ENCODE measurements around the gene PIGR. TPM values are rescaled to one million over a fixed set of nuclear protein-coding genes. Genes with fewer than 3 reads are reported as not detected.
A peak's percentile ranks its signal among the peaks of the same experiment; 100 is the strongest.

Gene PIGR
- total and polyA plus RNA-seq, 8 donors = 7.1 to 83.4 (median 33.5) TPM

DNA sequence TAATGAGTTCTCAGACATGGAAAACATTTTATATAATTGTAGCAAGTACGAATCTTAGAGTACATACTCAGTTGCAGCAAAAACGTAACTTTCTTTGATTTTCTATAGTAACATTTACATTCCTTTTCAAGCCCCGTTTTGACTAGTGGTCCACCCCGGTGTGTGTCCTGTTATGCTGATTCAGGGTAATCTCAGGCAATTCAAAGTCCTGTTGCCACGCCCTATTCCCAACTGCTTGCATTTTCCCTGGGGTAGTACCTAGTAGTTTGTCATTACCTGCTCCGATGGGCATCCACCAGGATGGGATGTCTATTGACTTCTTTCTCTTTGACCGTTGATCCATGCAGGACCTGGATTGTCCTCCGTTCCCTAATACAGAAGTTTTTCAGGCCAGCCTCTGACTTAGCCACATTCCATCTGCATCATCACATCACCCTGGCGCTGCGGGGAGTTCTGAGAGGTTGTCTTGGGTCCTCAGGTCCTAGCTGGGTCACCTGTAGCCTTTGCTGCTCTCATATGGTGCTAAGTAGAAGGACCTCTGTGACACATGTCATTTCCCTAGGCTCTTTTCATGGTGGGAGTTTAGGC, 39.0 kb upstream of the PIGR start:
- FAIRE-seq = no peak
- no peak for DNase-seq
- no peak overlapping the region for H3K27ac ChIP-seq
- no peak for TF ChIP-seq CTCF (IDR thresholded peaks at IDR 0.05)
- no peaks in the 10 kb centered on the region for H3K4me1 ChIP-seq
- H3K27me3 ChIP-seq = no peaks in the 10 kb centered on the region
- no peak overlapping the region for H3K4me3 ChIP-seq
- 79 to 83% methylated on average over 10 of the region's 10 CpGs for WGBS, 2 donors
- H3K9me3 ChIP-seq = no peaks in the 10 kb centered on the region
- no peak for ATAC-seq
- intact Hi-C loops (cut with DNase I) = loop anchor here in 2 of 3 donors (10.0 kb wide), 1 partner anchor 250 kb away; no protein-coding TSS in a partner anchor
- H3K36me3 ChIP-seq = no peaks in the 10 kb centered on the region

DNA sequence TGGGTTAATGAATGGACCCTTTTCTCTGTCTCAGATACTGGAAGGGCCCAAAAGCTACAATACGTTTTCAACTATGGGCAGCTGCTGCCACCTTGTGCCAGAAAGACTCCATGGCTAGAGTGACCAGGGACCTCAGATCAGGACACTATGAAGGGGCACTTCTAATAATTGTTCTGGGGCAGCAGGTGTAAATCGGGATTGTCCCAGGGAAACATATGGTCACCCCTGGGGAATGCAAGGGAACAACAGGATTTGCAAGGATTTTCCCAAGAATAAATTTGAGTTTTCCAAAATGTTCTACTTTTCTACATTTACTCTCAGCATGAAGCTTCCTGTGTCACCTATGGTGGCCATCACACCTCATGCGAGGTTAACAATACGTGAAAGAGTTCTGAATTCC, 36.0 kb upstream of the PIGR start:
- Histone ChIP-seq H3K27ac (no peak overlapping the region), H3K36me3 (no peaks in the 10 kb centered on the region), H3K4me1 (no peaks in the 10 kb centered on the region), H3K4me3 (no peak overlapping the region), H3K27me3 (no peaks in the 10 kb centered on the region), H3K9me3 (no peaks in the 10 kb centered on the region)
- FAIRE-seq = no peak
- ATAC-seq = peak; percentile 75 to 97 (median 92)
- 16% methylated on average over 4 of the region's 4 CpGs for WGBS, 2 donors
- DNase-seq = peak in 4 of 6 donors; percentile 37 to 64 (median 43)
- TF ChIP-seq CTCF (IDR thresholded peaks at IDR 0.05) = peak in 3 of 4 donors; percentile 44 to 61 (median 51)
- intact Hi-C loops (cut with DNase I) = loop anchor here in 2 of 3 donors (10.0 kb wide), 1 partner anchor 247 kb away; no protein-coding TSS in a partner anchor

DNA sequence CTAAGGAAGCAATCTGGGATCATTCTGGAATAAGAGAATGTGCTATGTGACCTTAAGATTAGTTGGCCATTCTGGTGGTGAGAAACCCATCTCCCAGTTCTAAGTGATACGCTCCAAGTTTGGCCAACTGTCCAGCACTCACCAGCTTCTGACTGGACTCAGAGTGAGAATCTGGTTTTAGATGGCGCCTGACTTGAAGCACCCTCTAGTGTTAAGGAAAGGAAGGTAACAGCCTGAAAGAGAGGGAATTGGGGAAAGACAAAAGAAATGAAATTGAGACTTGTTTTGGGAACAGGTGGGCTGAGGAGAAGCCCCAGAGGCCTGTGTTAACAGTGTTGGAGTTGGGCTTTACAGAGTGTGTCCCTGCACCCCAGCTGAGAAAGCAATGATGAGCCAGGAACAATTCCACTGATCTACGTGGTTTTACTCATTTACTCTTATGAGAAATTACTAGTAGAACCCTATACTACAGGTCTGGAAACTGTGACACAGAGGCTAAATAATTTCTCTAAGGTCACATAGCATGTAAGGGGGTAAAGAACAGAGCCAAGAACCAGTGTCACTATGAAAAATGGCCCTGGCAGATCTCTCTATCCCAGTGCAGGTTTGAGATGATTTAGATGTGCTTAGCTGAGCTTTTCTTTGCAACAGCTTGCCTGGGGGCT, 33.2 kb upstream of the PIGR start:
- Histone ChIP-seq H3K4me3 (no peak overlapping the region), H3K4me1 (no peaks in the 10 kb centered on the region), H3K9me3 (no peaks in the 10 kb centered on the region), H3K27me3 (no peaks in the 10 kb centered on the region), H3K36me3 (no peaks in the 10 kb centered on the region), H3K27ac (no peak overlapping the region)
- peak in 3 of 4 donors; percentile 31 to 53 (median 43) for TF ChIP-seq CTCF (IDR thresholded peaks at IDR 0.05)
- FAIRE-seq (no peak), ATAC-seq (peak in 3 of 4 donors; percentile 61 to 80 (median 77)), DNase-seq (no peak)
- intact Hi-C loops (cut with DNase I) = loop anchor here in 2 of 3 donors (5.0 to 10.0 kb wide), 2 partner anchors 42 to 245 kb away; no protein-coding TSS in a partner anchor
- 65 to 71% methylated on average over 3 of the region's 3 CpGs for WGBS, 2 donors

GRCh38 chr1:206978259-206978658, 32.0 kb upstream of the PIGR start:
- no peak for DNase-seq
- intact Hi-C loops (cut with DNase I) = loop anchor here in 1 of 3 donors (5.0 kb wide), 1 partner anchor 41 kb away; no protein-coding TSS in a partner anchor
- no peak for ATAC-seq
- Histone ChIP-seq H3K9me3 (no peaks in the 10 kb centered on the region), H3K4me3 (no peak overlapping the region), H3K36me3 (no peaks in the 10 kb centered on the region), H3K27ac (no peak overlapping the region), H3K4me1 (no peaks in the 10 kb centered on the region), H3K27me3 (no peaks in the 10 kb centered on the region)
- no peak for FAIRE-seq
- TF ChIP-seq CTCF (IDR thresholded peaks at IDR 0.05) = no peak
- 76 to 81% methylated on average over 7 of the region's 7 CpGs for WGBS, 2 donors
